Activated CD8-positive, alpha-beta memory T cell treated with anti-CD3 and anti-CD28 coated beads, Interleukin-2, amount 50 U/mL, for 1 hour (primary cell): ENCODE results near the gene MSN.

Experiments
- DNase-seq: peaks from one replicate; pipeline ENCODE4 v3.0.0-alpha.2; 2020; ENCODE audit errors: extremely low read depth

The MSN gene

GRCh38 chrX:65673857-65674203 lies 6.4 kb downstream of the MSN start:
- DNase-seq = no peak

- DNase-seq = no peak
Measured at GRCh38 chrX:65674204-65674893, 6.9 kb downstream of the MSN start.

GRCh38 chrX:65677954-65678469 lies 10.6 kb downstream of the MSN start:
- no peak for DNase-seq

- no peak for DNase-seq
Measured at GRCh38 chrX:65679071-65679540, 11.7 kb downstream of the MSN start.

- DNase-seq = no peak
Measured at GRCh38 chrX:65681810-65682209, 14.4 kb downstream of the MSN start.

GRCh38 chrX:65685112-65685511 lies 17.7 kb downstream of the MSN start:
- no peak for DNase-seq

GRCh38 chrX:65686236-65686635 lies 18.8 kb downstream of the MSN start:
- DNase-seq = no peak

- DNase-seq = no peak
Measured at GRCh38 chrX:65687367-65687766, 19.9 kb downstream of the MSN start.

GRCh38 chrX:65688403-65688871 lies 21.0 kb downstream of the MSN start:
- DNase-seq = no peak

GRCh38 chrX:65689377-65689776 lies 21.9 kb downstream of the MSN start:
- no peak for DNase-seq

GRCh38 chrX:65690057-65690855 lies 22.8 kb downstream of the MSN start:
- DNase-seq = no peak

GRCh38 chrX:65695849-65696449 lies 28.5 kb downstream of the MSN start:
- DNase-seq = no peak

GRCh38 chrX:65696613-65697012 lies 29.2 kb downstream of the MSN start:
- DNase-seq = no peak

GRCh38 chrX:65697211-65697641 lies 29.8 kb downstream of the MSN start:
- DNase-seq = no peak

- DNase-seq = peak; percentile 60
Measured at GRCh38 chrX:65697915-65698796, 30.7 kb downstream of the MSN start.

- DNase-seq = no peak
Measured at GRCh38 chrX:65702956-65703355, 35.5 kb downstream of the MSN start.

GRCh38 chrX:65705439-65705838 lies 38.0 kb downstream of the MSN start:
- no peak for DNase-seq

GRCh38 chrX:65706041-65706828 lies 38.8 kb downstream of the MSN start:
- no peak for DNase-seq

GRCh38 chrX:65707151-65707550 lies 39.7 kb downstream of the MSN start:
- no peak for DNase-seq

GRCh38 chrX:65712005-65712806 lies 44.8 kb downstream of the MSN start:
- no peak for DNase-seq
